HG02840 (cell line): ENCODE data around the gene CDC45.

Experiments
- ATAC-seq: cut with Tn5 transposase; IDR thresholded peaks from one replicate; pipeline ENCODE4 v1.9.1; 2021; ENCODE audit warnings: mild to moderate bottlenecking, moderate library complexity, moderate number of reproducible peaks; ENCODE audit not compliant: unreplicated experiment, low FRiP score

The CDC45 gene

DNA sequence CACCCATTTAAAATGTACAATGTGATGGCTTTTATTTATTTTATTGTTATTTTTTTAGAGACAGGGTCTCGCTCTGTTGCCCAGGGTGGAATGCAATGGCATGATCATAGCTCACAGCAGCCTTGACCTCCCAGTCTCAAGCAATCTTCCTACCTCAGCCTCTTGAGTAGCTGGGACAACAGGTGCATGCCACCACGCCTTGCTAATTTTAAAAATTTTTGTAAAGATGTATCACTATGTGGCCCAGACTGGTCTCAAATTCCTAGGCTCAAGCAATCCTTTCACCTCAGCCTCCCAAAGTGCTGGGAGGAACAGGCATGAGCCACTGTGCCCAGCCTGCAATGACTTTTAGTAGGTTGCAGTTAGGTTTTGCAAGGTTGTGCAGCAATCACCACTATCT lies 30.2 kb downstream of the CDC45 start:
- no peak for ATAC-seq

DNA sequence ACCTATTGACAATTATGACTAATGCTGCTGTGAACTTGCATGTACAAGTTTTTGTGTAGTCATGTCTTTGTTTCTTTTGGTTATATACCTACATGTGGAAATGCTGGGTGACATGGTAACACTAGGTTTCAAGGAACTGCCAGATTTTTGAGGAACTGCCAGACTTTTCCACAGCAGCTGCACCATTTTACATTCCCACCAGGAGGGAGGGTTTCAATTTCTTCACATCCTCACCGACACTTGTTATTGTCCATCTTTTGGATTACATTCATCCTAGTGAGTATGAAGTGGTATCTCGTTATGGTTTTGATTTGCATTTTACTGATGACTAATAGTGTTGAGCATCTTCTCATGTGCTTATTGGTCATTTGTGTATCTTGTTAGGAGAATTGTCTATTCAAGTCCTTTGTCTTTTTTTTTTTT lies 31.2 kb downstream of the CDC45 start:
- ATAC-seq: no peak

DNA sequence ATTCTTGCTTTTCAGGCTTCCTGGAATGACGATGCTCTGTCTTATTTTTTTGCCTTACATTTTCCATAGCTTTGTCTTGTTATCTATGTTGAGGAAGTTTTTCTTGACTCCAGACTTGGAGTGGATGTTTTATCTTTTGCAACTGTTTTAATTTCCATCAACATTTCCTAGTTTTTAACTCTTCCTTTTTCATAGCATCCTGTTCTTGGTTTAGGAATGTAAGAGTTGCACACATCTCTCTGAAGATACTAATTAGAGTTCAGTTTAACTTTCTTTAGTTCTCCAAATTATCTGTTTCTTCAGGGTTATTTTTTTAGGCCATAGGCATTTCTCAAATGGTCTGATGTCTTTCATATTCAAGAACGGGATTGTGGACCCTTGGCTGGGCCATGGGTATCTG lies 34.1 kb downstream of the CDC45 start:
- no peak for ATAC-seq

DNA sequence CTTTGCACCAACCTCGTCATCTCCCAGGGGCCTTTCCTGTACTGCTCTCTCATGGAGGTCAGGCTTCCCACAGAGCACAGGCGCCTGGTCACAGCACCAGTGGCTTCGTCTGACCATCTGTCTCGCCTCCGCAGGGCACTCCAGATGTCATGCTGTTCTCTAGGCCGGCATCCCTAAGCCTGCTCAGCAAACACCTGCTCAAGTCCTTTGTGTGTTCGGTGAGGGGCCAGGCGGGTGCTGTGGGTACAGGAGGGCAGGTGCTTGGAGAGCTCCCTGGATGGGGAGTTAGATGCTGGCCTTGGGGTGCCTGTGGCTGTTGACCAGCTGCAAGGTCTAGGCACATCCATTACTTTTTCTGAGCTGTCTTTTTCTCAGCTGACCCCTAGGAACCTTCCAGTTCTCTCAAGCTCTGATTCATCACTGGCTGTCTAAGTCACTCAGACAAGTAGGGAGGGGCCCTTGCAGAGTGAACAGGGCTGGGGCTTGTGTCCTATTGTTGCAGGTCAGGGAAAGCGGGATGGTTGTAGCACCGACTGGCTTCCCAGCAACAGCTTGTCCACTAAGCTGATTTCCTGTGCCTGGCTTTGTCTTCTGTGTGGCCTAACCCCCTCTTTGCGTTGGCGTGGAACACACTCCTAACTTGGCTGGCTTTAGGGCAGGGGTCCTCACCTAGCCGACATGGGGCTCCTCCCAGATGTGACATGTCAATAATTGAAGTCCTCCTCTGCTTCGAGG lies 35.3 kb downstream of the CDC45 start:
- no peak for ATAC-seq

DNA sequence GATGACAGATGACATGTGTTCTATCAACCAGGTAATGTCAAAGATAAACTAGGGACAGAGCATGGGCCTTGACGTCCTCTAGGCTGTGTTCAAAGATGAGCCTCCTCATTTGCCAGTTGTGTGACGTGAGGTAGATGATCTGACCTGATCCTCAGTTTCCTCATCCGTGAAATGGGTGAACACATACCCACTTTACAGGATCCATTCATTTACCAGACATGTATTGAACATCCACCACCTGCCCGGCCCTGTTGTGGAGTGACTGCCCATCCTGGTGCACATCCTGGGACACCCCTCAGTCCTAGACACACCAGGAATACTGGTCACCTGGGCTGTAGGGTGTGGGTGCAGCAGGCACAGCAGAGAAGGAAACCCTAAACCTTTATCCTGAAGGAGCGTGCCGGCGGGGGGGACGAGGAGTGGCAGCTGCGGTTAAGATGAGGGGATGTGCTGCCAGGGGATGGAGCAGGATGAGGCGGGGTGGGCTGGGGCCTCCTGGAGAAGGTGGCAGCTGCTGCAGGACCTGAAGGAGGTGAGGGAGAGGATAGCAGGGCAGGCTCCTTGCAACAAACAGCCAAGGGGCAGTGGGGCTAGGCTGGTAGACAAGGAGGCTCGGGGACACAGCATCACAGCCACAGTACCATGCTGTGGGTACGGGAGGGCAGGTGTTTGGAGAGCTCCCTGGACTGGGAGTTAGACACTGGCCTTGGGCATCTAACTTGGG lies 36.1 kb downstream of the CDC45 start:
- ATAC-seq: no peak

DNA sequence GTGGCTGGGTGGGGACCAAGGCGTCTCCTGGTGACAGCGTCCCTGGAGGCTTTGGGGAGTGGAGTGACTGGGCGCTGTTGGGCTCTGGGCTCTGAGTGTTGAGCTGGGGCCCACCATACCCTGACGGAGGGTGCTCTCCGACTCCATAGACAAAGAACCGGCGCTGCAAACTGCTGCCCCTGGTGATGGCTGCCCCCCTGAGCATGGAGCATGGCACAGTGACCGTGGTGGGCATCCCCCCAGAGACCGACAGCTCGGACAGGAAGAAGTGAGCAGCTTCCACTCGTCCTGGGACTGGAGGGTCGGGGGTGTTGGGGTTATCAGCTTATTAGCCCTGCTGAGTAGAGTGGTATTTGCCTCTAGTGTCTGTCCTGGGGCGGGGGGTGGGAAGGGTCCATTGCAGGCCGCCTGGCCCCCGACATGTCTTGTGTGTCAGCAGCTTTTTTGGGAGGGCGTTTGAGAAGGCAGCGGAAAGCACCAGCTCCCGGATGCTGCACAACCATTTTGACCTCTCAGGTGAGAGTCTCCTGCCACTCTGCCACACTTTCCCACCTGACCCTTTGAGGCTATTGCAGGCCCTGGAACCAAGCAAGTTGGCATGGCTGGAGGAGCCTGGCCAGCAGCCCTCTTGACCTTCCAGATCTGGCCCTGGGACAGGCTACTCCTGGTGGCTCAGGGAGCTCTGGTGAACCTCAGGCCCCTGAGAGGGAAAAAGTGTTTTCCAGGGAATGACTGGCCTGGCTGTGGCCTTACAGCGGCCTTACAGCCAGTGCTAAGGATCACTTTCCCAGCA lies 36.9 kb downstream of the CDC45 start:
- ATAC-seq: no peak

DNA sequence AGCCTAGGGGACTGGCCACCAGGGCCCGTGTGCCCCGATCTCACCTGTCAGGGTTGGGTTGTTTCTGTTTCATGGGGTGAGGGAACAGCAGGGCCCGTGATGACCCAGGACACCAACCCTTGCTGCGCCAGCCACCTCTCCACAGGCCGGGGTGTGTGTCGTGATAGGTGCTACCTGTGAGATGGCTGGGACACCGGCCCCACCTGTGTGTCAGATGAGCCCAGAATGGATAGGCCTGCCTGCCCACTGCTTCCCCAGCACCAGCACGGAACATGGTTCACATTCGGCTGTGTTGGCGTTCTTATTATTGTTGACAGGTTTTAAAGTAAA lies 37.4 kb downstream of the CDC45 start:
- no peak for ATAC-seq

DNA sequence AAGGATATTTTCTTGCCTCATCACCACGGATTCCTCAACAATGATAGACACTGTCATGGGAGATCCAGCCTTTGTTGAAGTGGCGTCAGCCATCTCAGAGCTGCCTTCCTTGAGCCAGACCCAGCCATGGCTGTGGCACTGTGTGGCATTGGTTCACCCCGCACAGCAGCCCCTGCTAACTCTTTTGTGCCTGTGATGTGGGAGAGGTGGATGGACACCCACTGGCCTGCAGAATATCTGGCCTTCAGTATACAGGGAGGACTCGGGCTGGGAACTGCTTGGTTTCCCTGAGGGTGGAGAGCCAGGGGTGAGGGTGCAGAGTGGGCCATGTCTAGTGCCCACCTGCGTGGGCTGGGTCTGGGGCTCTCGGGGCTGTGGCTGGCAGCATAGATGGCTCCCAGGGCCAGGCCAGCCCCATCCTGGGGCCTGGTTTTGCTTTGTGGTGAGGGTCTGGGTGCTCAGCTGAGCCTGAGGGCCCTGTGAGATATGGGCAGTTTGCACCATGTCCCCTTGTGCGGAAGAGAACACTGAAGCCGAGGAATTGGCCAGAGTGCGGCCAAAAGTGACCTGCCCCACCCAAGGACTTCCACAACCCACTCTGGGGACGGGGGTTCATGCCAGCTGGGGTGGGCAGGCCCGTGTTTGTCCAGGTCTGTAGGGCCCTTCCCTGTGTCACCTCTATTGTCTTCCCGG lies 38.3 kb downstream of the CDC45 start:
- ATAC-seq: no peak

DNA sequence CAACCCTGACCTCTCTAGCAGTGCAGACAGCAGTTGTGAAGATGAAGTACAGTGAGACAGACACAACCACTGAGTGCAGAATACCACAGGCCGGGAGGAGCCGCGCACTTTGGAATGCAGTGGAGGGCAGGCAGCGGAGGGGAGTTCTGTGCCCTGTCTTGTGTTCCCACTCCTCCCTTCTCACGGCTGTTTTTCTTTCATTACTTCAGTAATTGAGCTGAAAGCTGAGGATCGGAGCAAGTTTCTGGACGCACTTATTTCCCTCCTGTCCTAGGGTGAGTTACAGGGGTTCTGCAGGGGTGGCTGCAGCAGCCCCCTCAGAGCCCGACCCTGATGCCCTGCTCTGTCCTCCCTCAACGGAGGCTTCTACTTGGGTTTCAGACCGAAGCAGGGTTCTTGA lies 38.9 kb downstream of the CDC45 start:
- no peak for ATAC-seq

DNA sequence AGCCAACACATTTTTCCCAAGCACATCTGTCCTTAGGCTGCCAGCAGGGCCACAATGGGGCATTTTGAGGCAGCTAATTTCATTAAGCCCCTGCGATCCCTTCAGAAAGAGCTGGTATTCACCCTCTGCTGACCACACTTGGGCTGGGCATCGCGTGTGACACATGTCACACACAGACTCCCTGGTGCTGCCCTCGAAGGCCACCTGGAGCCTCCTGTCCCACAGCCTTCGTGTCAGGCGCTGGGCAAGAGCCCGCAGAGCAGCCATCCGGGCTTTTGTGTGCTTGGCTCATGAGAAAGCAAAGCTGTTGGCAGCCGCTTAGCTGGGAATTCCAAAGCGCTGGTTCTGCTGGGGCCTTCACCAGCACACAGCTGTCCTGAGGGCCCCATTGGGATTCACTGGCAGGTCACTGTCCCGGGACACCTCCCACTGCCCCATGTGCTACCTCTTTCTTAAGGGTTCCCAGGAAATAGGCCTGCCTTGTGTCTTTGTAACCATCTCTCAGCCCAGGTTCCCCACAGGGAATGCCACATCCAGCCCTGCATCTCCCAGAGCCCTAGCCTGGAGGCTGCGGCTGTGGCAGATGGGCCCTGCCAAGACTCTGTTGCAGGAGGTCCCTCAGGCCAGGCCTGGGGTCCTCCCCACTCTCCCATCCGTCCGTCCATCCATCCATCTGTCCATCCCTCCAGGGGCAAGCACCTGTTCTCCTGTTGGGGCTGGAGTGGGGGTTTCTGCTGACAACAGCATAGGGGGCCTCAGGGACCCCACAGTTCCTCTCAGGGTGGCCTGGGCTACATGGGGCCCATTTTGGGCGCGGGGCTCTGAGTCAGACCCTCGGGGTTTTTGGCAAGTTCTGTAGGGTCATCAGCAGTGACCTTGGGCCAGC lies 39.6 kb downstream of the CDC45 start:
- no peak for ATAC-seq

DNA sequence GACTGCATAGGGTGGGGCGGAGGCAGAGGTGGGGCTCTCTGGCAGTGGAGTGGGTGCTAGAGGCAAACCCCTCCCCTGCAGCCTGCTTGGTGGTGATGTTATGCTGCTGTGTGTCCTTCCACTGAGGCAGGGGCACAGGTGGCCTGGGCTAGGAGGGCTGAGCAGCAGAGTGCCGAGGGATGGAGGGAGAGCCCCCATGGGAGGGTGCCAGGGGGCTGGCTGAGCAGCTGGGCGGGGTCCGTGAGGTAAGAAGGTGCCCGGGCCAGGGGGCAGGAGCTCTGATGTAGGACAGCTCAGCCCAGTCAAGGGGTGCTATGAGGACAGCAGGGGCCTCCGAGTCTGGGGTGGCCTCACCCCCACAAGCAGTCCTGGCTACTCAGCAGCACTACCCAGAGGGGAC lies 40.3 kb downstream of the CDC45 start:
- ATAC-seq: no peak

DNA sequence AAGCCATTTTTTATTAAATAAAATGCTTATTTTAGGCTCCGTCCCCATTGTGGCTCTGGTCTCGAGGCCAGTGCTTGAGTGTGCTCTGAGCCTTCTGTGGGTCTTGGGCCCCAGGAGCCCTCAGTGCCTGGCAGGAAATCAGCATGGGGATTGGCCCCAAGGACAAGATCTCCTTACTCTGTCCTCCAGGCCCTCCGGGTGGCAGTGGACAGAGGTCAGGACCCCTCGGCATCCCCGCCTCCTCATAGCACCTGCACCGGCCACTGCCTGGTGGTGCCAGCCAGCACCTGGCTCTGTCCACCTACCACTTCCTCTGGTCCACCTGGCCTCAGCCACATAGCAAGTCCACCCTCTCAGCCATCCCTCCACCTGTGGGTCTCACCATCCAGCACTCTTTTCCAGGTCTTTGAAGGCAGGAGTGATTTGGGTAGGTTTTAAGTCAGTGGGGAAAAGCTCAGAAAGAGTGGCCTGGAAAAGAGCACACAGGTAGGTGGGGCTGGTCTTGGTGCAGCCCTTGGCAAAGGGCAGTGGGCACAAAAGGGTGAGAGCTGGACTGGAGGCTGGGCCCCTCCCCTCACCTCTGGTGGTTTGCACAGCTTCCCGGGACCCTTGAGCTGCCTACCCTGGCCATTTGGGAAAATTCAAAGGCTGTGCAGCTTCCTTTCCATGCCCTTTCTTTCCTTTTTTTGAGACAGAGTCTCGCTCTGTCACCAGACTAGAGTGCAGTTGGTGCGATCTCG lies 41.0 kb downstream of the CDC45 start:
- ATAC-seq: no peak

DNA sequence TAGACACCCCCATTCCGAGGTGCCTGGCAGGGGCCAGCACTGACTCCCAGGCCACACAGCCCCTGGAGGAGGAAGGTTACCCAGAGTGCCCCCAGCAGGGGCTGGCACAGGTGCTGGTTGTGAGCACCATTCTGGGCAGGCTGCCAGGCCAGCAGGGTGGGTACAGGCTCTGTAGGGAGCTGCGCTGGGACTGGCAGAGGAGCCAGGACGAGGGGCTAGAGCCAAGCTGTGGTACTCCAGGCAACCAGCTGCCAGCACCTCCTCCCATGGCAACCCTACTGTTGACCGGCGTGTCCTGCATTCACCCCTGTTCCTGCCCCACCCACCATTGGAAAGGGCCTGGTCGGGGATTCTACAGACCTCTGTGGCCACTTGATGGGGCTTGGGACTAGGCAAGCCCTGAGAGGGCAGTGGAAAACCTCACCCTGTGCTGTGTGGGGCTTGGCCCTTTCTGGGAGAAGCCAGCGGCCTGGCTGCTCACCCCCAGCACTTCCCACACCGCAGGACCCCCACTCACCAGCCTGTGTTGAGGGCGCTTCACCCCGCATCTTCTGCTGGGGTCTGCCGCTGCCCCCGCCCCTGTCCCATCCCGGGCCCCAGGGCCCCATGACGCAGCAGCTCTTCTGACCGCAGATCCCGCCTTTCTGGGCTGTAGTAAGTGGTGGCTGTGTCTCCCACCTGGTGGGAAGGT lies 42.6 kb downstream of the CDC45 start:
- no peak for ATAC-seq

DNA sequence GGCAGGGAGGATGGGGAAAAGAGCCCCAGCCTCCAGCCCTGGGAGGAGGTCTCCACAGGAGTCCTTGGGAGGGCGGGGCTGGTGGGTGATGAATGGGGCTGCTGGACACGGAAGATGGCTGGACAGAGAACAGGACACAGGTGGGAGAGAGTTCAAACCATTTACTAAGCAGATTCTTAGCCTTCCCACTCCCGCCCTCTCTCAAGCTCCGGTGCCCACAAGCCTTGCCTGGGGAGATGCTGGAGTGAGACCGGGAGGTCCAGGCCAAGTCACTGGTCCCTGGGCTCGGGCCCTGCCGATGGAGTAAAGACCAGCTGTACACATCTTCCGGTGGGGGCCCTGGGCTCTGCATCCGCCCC lies 43.1 kb downstream of the CDC45 start:
- no peak for ATAC-seq

DNA sequence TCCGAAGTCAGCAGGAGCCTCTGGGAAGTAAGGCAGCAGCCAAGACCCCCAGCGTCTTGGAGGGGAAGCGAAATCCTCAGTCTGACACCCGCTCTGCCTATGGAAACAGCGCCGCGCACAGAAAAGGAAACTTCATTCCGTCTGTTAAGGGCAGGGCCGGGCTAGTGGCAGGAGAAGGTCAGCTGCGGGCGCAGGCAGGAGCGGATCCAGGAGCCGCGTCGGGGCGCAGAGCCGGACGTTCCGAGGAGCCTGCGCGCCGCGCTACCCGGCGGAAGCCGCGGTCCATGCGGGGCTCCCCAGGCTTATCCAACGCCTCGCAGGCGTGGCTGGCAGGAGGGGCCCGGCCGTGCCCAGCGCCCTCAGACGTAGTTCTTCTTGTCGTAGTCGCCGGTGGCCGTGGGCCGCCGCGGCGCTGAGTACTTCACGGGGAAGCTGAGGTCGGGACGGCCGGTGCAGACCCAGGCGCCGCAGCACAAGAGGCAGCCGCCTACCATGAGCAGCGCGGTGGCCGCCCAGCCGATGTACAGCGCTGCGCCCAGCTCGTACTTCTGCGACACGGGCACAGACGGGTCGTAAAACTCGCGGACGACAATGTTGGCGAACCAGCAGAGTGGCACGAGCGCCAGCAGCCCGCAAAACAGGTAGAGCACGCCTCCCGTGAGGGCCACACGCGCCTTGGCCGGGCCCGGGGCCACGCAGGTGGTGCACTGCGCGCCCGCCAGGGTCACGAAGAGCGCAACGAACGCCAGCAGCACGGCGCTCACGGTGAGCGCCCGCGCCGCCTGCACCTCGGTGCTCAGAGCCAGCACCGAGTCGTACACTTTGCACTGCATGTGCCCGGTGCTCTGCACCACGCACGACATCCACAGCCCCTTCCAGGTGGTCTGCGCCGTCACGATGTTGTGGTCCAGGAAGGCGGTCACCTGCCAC lies 43.8 kb downstream of the CDC45 start:
- ATAC-seq: no peak

DNA sequence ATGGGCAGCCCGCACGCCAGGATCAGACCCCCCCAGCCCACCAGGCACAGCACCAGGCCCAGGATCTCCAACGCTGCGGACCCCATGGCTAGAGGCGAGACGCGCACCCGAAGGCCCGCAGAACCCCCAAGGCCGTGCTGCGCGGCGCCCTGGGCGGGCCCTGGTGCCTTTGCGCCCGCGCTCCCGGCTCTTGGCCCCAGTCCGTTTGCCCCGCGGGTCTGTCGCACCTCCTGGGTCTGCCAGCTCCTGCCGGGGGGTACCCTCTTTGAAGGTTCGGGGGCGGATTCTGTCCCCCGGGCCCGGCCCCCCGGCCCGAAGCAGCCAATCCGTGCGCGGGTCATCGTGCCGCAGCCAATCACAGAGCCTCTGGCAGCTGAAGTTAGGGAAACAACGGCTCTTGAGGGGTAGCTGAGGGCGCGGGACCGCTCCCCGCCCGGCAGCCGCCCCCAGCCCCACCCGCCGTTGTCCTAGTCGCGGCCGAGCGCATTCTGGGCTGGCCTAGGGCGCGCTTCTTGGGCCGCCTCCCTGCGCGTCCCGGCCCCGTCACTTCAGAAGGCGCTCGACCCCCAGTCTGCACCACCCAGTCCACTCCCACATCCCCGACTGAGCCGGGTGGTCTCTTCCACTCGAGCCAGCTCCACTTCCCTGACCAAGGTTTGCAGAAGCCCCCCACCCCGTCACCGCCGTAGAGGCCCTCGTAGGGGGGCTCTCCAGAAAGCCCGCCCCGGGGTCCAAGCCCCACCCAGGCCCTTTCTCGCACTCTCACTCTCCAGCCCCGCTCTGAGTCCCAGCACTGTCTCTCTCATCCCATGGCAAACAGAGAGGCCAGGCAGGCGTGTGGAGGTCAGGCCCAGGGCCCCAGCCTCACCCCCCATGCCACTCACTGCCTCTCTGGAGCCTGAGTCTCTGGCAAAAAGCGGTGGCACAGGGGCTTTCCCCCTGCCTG lies 44.7 kb downstream of the CDC45 start, which contains the start of gene CLDN5:
CLDN5 (minus strand) TSS at position 241 of the 946 bp plus-strand sequence; CDS start at position 86, 155 bp downstream.
- no peak for ATAC-seq
